HG03025 (cell line): ENCODE results near the gene KCNA2.

ENCODE experiments used
- ATAC-seq: cut with Tn5 transposase; IDR thresholded peaks from one replicate; pipeline ENCODE4 v1.9.1; 2021; ENCODE audit warnings: mild to moderate bottlenecking, moderate library complexity; ENCODE audit not compliant: unreplicated experiment, low FRiP score

Gene KCNA2

DNA sequence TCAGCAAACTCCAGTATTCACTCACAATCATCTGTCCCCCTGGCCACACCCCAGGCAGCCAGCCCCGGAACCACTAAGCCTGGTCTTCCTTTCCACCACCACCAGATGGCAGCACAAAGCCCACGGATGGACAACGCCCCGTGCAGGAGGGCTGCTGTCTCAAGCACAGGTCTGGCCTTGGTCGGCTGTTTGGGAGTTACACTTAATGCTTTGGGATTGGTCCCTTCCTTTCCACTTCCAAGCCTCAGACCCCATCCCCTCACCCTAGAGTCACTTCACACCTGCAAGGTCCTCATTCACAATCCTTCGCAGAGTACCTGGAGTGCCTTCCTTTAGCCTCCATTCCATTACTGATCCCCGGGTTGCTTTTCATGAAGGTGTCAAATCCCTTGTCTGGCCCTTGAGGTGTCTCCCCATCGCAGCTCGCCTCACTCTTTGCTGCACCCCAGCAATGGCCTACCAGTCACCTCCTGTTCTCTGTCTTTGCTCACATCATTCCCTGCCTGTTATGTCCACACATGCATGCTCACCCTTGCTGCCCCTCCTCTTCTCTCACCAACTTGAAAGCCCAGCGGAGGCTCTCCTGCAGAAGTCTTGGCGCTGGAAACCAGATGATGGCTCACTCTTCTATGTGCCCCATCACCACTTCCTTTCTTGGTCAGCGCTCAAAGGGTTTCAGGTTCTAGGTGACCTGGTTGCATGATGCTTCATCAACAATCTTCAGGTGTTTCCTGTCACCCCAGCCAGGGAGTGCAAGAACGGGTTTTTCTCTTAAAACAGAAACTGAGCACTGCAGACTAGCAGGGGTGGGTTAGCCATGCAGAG, 24.9 kb upstream of the KCNA2 start:
- peak; percentile 47 for ATAC-seq

- ATAC-seq: no peak
Observed at GRCh38 chr1:110628323-110629105, 22.4 kb upstream of the KCNA2 start.

- ATAC-seq: no peak
Observed at GRCh38 chr1:110627764-110628163, 21.6 kb upstream of the KCNA2 start.

DNA sequence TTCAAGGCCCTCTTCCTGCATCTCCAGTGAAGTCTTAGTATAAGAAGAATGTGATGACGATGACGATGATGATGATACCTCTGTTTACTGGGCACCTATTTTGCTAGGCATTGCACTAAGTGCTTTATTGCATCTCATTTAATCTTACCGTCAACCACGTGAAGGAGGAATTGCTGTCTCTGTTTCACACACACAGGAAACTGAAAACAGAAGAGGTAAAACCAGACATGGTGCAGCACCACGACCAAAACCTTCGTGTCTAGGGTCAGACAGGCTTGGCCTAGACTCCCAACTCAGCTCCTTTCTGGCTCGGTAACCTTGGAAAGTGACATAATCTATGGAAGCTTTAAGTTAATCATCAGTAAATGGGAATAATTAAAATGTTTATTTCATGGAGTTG, 20.7 kb upstream of the KCNA2 start:
- ATAC-seq: no peak

DNA sequence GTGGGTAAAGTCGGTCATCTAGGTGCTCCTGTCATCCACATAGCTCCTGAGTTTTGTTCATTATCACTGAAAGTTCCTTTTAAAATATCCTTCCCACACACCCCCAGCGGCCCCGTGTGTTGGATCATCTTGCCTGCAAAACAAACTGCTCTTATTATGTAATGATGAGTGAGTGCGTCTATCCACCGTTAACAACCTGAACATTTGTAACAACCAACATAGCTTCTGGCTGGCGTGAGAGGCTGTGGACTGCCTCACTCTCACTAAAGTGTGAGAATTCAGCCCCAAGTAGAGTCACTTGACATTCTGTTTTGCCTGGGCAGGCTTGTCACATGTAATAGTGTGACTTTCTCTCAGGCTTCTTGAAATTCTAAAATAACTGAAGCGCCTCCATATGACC, 14.5 kb upstream of the KCNA2 start:
- ATAC-seq: no peak

DNA sequence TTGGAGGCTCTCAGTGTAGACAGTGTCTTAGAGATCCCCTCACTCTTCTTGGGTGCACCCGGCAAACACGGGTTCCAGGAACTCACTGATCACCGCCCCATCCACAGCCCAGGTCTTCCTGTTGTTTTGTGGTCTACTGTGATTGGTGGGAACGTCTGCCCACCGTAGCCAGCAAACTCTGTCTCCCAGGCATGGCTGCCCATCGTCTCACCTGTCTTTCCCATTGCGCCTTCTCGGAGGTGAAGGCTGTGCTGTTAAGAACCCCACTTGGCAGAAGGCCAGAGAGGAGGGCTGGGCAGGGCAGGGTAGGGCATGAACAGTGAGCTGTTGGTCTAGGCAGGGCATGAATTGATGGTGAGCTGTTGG, 14.1 kb upstream of the KCNA2 start:
- no peak for ATAC-seq

DNA sequence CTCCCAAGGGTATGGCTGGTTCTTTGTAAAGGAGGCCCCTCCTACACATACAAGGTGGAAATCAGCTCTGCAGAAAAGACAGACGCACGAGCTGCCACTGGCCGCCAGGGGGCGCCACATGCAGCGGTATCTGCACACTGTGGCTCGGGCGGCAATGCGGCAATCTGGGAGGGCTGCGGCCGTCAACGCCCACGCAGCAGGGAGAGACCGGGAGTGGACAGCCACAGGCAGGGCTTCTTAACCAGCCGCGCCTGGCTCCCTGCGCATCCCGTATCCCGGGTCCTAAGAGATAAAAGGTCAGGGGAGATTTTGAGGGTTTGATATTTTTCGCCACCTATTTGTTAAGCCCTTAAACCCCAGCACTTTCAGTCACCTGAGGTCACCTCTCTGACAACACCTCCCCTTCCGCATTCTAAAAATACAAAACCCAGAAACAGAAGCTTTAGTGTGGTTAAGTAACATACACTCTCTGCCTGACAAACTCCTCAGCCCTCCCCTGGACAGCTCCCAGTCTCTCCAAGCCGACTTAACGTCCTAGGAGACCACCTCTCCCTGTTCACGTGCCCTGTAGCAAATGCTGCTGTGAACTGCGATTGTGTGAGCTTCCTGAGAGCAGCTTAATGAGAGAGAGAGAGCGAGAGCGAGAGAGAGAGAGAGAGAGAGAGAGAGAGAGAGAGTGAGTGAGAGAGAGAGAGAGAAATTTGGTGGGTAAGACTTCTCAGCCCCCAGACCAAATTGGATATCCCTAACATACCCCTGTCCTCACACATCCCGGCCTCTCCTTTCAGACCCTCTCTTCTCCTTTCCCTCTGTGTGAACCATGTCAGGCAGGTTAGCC, 13.5 kb upstream of the KCNA2 start:
- ATAC-seq: peak; percentile 81

GRCh38 chr1:110618668-110619067, 12.5 kb upstream of the KCNA2 start:
- ATAC-seq: no peak

DNA sequence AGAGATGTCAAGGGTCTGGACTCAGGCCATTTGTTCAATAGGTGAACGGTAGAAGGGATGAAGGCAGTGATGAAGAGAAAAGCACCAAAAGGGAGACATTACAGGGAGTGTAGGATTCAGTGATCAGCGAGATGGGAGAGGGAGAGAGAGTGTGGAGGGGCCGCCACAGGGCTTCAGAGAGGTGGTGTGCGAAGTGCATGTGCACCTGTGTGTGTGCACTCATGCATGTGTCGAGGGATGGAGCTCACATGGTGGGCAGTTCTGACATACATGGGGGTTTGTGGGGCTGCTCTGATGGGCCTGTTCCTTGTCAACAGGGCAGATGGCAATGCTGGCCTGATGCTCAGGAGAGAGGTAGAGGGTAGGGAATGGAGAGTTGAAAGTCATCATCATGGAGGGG, 11.4 kb upstream of the KCNA2 start:
- ATAC-seq: no peak

DNA sequence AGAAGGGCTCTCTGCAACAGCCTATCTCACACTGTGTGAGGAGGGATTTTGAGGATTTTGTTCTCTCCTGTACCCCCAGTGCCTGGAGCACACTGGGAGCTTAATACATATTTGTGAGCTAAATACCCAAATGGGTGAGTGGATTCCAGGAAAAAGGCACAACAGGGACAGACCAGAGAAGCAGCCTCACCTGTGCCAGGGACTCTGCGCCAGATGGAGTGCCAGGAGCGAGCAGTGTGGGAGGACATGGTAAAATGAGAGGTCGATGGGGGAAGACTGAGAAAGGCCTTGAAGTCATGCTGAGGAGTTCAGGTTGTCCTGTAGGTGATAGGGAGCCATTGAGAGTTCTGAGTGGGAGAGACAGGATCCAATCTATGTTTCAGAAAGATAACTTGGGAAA, 11.0 kb upstream of the KCNA2 start:
- no peak for ATAC-seq

DNA sequence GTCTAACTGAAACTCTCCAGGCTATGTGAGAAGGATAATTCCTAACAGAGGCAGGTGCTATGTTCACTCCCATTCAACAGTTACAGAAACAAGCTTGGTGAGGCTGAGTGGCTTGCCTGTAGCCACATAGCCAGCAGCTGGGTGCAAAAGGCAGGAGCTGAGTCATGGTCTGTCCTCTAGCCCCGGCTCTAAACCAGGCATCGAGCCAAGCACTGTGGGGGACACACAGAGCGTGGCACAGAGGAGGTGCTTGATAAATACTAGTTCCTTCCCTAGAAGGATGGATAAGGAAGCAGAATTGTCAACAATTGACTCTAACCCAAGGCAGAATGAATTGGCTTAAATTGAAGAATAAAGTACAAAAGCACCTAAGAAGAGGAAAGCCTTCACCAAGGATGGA, 10.4 kb upstream of the KCNA2 start:
- no peak for ATAC-seq

DNA sequence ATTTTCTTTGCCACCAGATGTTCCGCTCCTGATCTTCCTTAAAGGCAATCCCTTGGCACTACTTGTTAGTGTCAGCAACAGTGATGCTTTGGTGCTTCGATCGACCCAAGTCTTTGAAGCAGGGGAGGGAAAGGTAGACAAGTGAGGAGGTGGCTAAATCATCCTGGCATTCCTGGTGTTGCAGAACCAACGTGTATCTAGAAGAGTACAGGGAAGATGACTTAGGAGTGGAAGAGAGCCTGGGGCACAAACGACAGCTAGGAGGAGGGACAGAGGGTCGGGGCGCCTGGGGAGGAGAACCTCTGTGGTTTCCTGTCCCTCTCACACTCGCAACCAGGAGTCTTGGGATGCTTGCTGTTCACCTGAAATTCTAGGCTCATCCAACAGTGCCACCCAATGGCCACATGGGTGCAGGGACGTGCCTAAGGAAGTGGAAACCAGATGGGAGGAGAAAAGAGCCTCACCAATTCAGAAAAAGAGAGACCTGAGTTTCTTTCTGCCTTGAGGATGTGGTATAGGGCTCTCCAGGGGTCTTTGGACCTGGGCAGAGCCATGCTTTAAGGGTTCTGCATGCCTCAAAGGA, 9.5 kb upstream of the KCNA2 start:
- no peak for ATAC-seq

- no peak for ATAC-seq
Observed at GRCh38 chr1:110612060-110612745, 6.0 kb upstream of the KCNA2 start.

DNA sequence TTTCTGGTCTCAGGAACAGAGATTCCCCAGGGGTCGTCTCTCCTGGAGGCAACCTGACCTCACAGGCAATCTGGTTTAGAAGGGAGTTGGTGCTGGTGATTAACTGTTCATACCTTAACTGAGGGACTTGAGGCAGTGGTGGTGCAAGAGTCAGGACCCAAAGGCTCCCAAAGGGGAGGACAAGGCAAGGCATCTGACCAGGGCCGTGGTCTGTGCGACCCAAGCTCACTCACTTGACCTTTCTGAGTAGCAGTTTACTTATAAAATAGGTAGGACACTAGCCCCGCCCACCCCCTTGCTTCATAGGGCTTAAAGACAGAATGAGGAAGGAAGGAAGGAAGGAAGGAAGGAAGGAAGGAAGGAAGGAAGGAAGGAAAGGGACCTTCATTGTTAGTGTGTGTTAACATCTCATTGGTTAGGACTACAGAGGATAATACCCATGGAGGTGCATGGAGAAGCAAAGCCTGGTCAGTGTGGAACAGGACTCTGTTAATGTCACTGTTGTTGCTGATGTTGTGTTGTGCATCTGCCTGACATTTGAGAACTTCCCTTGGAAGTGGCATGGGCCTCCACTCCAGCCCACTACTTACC, 4.6 kb upstream of the KCNA2 start:
- no peak for ATAC-seq

- no peak for ATAC-seq
Observed at GRCh38 chr1:110610084-110610483, 3.9 kb upstream of the KCNA2 start.

- no peak for ATAC-seq
Observed at GRCh38 chr1:110608247-110608646, 2.1 kb upstream of the KCNA2 start.

DNA sequence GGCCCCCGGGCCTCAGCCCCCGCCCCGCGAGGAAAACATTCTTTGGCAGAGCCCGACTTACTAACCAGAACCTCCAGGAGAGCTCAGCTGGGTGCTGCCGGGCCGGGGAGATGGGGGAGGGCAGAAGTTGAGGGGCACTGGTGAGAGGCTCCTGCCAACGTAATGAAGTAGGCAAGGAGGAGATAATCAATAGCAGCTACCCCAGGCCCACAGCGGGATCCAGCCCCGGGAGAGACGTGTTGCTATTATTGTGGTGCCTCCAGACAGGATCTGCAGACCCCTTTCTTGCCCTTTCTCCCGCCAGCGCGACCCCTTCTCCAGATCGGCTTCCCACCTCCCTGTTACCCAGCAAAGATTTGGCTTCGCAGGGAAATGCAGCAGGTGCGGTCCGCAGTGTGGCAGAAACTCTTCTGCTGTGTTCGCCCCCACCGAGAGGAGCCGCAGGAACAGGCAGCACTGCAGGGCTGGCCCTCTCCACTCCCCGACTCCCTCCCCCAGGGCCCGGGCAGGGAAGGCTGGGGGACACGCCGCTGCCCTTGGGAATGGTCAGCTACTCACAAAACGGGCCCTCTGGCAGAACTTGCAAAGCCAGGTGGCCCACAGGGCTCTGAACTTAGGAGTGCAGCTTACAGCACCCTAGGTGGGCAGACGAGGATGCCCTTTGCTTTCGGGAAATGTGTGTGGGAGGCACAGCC, 1.5 kb upstream of the KCNA2 start:
- no peak for ATAC-seq

DNA sequence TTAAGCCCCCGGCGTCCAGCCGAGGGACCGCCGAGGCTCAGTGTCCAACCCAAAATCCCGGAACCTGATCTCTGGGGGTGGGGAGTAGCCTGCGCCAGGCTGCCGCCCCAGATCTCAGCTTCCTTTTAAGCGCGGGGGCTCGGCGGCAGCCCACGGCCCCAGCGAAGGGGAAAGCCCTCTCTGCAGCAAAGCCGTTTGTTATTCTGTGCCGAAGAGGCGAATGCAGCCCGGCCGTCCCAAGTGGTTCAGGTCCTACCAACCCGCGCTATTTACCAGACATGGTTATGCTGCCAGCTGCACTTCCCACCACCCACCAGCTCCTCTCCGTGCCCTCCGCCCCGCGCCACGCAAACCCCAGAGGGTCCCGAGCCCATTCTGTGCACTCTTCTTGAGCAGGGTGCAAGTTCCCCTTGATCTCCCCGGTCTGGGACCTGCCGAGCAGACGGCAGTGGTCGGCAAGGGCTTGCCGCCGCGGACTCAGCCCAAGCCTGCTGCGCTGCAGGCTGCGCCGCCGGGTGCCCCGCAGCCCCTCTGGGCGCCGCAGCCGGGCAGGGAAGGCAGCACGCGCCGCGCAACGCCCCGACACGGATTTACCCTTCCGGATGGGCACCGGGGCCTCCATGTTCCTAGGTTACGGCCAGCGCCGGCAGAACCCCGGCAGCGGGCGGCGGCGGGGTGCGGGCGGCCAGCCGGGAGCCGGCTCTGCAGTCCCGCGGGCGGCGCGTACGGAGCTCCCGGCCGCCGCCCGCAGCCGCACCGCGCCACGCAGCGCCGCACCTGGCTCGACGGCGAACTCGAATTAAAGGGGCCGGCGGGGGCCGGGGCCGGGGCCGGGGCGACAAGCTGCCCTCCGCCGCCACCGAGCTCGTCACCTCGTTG, 738 bp upstream of the KCNA2 start:
- no peak for ATAC-seq
